Effector CD8-positive, alpha-beta T cell (primary cell): ENCODE measurements around the gene SRPK2.
"Not testable (repeated sequence)": the region's sequence is repeated elsewhere in the genome, so short reads cannot be mapped to it uniquely, and the experiment has no call there.

Experiments used
- DNase-seq: peaks from one replicate; lab custom pipeline; 2025; lab: John Stamatoyannopoulos, UW

The SRPK2 gene

DNA sequence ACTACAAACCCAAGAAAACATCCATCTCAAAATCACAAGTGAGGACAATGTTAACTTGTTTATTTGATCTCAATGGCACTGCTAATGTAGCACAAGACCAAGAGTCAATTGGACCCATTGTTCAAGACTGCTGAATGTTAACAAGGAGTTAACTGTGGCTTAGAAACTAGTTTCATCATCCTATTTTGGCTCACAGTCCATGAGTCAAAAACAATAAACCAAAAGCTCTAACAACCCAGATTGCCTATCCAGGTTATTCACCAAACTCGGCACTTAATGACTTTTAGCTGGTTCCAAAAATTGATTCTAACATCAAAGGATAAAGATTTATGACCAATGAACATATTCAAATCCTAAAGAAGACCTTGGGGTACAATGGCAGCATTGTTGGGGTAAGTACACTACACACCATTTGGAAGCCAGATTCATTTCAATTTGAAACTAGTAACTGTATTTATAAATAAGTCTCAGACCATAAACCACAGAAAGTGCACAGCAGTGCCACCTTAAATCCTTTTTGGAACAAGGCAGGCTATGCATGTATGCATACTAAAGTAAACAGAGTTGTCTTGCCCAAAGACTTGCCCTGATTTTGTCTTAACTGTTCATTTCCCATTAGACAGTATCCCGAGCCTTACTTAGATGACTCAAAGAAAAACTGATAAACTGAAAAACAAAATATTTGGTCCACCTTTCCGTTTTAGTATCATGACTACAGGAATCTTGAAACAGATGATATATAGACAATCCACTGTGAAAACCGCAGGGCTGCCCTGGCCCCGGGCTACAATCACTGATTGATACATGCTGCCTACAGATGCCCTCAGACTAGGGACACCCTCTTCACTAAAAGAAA, 84.5 kb downstream of the SRPK2 start:
- DNase-seq = no peak

DNA sequence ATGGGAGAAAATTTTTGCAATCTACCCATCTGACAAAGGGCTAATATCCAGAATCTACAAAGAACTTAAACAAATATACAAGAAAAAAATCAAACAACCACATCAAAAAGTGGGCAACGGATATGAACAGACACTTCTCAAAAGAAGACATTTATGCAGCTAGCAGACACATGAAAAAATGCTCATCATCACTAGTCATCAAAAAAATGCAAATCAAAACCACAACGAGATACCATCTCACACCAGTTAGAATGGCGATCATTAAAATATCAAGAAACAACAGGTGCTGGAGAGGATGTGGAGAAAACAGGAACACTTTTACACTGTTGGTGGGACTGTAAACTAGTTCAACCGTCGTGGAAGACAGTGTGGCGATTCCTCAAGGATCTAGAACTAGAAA, 88.1 kb downstream of the SRPK2 start:
- not testable (repeated sequence) for DNase-seq

DNA sequence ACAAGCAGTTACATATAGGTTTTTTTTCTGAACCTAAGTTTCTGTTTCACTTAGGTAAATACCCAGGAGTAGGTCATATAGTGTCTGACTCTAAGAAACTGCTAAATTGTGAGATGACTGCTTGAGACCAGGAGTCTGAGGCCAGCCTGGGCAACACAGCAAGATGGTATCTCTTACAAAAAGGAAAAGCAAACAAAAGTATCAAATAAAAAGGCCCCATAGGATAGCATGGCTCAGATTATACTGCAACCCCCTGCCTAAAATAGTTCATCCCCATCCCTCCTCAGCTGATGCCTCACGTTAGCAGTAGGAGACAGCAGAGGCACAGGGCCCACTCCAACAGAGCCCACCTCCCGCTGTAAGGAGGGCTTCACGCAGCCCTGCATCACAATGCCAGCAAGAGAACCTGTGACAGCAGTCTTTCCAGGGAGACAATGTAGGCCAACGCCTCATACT, 90.3 kb downstream of the SRPK2 start:
- DNase-seq = no peak

DNA sequence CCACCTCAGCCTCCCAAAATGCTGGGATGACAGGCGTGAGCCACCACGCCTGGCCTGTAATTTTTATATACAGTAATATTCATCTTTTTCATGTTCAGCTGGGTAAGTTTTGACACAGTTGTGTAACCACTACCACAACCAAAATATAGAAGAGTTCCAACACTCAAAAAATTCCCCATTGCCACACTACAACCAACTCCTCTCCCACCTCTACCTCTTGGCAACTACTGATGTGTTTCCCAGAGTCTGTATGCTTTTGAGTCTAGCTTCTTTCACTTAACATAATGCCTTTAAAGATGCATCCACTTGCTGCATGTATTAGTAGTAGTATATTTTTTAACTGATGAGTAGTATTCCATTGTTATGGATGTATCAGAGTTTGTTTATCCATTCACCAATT, 90.7 kb downstream of the SRPK2 start:
- DNase-seq = no peak

DNA sequence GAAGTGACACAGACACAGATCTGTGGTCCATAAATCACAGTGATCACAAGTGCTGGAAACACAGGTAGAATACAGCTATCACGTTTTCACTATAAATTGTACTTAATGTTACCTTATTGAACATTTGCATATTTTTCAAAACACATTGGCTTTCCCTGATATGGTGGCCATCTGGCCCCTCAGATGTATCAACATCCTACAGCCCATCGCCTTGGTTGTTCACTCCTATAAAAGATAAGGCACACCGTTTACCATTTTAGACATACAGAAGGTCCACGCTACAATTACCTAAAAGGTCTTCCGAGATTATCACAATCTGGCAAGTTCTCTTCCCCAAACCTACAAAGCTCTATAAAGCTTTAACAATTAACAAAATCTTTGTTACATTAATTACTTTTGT, 91.4 kb downstream of the SRPK2 start:
- no peak for DNase-seq

DNA sequence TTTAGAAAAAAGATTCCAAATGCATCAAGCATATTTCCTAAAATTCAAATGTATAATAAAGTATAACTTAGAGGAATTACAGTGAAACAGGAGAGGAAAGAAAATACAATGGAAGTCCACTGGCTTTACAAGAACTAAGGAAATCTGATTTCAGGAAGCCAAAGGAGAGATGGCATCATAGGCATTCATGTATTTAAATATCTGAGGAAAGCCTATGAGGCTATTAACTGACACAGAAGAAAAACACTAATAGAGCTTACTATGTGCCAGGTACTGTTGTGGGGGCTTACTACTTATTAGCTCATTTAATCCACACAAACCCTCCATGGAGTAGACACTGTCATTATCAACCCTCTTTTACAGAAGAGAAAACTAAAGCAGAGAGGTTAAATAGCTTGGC, 92.2 kb downstream of the SRPK2 start:
- no peak for DNase-seq

DNA sequence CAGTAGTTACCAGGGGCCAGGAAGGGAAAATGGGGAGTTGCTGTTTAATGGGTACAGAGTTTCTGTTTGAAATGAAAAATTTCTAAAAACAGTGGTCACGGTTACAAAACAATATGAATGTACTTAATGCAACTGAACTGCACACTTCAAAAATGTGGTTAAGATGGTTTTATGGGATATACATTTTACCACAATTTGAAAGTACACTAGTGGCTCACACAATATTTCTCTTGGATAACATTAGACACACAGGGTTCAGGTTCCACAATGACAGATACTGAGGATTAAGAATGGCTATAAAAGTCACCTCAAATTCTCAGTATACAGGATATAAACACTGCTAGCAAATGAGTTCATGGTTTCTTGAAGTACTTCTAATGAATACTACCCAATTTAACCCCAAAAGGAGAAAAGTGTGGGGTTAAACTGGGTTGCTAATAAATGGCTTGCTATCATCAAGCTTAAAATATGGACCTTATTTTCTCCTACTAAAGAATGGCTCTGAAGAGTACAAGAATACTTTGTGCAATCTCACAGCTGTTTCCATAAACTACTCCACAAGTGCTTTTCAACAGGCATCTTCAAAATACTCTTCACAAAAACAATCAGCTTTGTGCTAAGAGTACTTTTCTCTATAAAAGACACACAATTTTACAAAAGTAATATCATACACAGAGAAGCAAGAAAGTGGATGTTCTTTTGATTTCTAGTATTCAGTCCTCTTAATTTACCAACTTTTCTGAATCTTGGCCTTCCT, 92.9 kb downstream of the SRPK2 start:
- no peak for DNase-seq

DNA sequence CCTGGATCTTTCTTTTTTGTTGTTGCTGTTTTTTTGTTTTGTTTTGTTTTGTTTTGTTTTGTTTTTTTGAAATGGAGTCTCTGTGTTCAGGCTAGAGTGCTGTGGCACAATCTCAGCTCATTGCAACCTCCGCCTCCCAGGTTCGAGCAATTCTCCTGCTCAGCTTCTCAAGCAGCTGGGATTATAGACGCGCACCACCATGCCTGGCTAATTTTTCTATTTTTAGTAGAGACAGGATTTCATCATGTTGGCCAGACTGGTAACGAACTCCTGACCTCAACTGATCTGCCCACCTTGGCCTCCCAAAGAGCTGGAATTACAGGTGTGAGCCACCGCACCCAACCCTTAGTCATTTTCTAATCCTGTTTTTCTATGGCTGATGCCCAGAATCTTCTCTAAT, 94.2 kb downstream of the SRPK2 start:
- not testable (repeated sequence) for DNase-seq

DNA sequence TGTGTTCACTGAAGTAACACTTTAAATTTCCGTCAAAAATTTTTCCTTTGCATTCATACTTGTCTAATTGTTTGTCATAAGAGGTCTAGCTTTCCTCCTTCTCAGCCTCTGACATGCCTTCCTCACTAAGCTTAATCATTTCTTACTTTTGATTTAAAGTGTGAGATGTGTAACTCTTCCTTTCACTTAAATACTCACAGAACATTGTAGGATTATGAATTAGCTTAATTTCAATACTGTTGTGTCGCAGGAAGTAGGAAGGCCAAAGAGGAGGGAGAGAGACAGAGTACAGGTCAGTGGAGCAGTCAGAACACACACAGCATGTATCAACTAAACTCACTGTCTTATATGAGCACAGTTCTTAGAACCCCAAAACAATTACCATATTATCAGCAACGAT, 99.0 kb downstream of the SRPK2 start:
- DNase-seq = no peak

DNA sequence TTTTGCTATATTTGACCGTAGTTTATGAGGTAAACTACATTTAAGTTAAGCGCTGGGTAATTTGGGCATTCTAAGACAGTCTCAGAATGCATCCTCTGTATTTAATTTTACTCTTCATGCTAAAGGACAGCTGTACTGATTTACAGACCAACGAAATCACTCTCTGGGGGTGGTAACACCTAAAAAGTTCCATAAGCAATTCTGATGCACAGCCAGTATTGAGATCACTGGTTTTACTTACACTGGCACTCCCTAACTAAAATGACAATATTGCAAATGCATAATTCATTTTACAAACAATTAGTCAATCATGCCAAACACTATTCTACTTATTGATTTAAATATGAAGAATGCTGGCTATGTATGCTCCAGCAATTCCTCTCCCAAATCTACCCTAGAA, 102.3 kb downstream of the SRPK2 start:
- no peak for DNase-seq

DNA sequence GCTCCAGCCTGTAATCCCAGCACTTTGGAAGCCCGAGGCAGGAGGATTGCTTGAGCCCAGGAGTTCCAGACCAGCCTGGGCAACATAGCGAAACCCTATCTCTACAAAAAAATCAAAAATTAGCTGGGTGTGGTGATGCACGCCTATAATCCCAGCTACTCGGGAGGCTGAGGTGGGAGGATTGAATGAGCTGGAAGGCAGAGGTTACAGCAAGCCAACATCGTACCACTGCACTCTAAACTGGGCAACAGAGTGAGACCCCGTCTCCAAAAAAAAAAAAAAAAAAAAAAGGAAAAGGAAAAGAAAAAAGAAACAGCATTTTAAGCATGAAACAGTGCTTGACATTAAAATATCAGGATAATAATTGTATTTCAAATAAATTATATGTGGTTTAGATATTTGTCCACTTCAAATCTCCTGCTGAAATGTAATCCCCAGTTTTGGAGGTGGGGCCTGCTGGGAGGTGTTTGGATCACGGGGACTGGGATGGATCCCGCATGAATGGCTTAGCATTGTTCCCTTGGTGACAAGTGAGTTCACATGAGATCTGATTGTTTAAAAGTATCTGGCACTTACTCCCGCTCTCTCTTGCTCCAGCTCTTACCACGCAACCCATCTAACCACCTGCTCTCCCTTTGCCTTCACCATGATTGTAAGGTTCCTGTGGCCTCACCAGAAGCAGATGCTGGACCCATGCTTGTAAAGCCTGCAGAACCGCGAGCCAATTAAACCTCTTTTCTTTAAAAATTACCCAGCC, 103.4 kb downstream of the SRPK2 start:
- no peak for DNase-seq

DNA sequence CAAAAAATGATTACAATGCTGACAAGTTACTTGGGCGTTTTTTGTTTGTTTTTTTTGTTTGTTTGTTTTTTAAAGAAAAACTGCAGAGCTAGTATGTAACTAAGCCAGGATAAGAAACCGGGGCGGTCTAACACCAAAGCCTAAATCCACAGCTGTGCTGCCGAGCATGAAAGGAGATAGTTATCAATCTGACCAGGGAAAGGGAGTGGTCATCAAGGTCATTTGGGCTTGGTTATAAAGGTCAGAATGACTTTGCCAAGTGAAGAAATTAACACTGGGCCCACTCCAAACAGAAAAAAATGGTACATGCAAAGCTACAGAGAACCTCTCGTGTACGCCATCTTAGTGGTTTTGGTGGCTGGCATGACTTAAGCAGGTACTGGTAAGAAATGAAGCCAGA, 104.7 kb downstream of the SRPK2 start:
- DNase-seq = no peak

DNA sequence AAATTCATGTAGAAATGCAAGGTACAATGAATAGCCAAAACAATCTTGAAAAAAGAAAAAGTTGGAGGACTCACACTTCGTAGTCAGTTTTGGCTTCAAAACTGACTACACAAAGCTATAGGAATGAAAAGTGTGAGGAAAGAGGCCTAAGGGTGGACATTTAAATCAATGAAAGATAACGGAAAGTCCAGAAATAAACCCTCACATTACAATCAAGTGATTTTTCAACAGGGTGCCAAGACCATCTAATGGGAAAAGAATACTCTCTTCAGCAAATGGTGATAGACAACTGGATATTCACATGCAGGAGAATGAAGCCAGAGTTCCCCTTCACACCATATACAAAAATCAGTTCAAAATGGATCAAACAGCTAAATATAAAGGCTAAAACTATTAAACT, 106.8 kb downstream of the SRPK2 start:
- DNase-seq = no peak

DNA sequence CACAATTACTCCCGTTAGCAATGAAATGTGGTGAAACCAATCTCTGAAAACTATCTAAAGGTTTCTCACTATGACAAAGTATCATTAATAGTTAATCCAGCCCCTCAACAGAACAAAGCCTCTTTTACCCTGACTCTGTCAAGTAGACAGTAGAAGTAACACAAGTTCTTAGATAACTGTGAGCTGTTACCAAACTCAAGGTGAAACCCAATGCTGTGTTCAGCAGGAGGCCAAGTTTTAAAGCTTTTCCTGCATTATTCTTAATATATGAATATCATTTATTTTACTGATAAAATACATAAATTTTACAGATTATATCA, 109.1 kb downstream of the SRPK2 start:
- no peak for DNase-seq

DNA sequence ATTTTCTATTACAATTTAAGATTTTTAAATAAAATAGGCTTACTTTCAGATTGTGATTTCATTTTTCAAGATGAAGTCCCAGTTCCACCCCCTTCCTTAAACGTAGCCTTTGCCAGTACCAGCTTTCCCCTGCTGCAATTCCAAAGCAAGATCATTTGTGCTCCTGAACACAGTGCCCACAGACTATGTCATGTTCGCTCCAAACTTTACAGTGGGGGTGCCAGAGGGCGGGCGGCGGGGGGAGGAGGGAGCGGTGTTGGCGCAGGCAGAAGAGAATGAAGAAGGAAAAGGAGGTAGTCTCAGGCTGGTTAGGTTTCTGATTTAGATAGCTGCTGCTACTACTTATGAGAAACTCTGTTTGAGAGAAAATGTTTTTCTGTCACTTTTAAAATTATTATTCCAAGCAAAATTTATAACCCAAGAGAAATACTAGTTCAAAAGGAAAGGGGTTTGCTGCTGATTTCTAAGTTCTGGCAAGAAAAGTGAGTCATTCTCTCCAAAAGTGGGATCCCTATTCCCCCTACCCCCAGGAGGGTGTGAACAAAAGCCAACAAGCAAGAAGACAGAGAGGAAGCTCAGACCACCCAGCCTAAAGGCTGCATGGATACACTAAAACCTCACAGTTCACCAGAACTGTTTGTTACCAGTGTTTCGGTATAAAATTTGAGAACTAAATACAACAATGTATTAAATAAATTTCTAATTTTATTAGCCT, 109.6 kb downstream of the SRPK2 start:
- no peak for DNase-seq

DNA sequence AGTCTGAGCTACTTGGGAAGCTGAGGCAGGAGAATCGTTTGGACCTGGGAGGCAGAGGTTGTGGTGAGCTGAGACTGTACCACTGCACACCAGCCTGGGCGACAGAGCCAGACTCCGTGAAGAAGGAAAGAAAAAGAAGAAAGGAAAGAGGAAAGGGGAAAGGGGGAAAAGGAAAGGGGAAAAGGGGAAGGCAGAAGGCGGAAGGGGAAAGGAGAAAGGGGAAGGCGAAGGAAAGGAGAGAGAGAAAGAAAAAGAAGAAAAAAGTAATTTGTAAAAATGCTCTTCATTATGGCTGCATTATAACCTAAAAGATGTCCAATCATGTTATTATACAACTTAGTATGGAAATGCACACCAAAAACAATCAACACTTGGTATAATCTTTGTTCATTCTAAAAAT, 110.2 kb downstream of the SRPK2 start:
- no peak for DNase-seq

DNA sequence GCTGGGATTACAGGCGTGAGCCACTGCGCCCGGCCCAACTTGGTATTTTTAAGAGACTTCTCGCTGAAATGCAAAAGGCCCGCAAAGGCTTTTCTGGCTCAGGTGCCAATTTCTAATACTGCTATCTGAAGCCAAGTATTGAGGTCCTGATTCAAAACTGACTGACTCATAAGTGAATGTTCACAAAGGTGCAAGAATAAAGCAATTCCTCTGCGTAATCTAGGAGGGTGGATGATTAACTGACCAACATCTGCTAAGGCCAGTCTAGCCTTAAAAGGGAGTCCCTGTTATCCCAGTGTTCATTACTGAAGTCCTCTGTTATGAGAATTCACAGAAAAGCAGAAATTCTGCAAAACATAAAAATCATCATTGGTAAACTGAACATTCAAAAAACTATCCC, 111.4 kb downstream of the SRPK2 start:
- DNase-seq = no peak

DNA sequence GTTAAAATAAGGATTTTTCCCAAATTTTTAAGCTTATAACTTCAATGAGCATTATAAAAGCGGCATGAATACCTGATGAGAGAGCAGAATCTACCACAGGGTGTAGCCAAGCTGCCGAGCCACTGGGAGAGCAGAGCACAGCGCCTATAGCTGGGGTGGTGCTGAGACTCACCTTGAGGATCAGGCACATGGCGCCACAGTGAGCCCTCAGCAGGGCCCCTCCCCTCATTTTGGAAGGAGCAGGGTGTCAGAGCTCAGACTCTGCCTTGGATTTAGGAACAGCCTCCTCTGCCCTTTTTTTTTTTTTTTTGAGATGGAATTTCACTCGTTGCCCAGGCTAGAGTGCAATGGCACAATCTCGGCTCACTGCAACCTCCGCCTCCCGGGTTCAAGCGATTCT, 118.6 kb downstream of the SRPK2 start:
- no peak for DNase-seq

DNA sequence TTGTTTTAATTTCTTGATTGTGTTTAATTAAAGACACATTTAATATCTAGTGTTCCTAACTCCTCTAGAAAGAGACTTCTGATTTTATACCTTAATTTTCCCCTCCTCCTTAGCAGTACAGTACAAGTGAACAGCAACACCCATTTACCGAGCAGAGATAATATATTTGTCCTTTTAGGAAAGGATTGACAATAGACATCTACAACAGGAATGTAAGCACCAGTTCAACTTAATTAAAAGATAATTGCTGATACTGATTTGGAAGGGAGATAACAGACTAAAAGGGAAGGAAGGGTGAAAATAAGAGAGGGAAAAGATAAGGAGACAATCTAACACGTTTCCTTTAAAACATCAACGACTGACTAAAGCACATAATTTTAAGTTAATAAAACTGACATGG, 119.3 kb downstream of the SRPK2 start:
- no peak for DNase-seq

DNA sequence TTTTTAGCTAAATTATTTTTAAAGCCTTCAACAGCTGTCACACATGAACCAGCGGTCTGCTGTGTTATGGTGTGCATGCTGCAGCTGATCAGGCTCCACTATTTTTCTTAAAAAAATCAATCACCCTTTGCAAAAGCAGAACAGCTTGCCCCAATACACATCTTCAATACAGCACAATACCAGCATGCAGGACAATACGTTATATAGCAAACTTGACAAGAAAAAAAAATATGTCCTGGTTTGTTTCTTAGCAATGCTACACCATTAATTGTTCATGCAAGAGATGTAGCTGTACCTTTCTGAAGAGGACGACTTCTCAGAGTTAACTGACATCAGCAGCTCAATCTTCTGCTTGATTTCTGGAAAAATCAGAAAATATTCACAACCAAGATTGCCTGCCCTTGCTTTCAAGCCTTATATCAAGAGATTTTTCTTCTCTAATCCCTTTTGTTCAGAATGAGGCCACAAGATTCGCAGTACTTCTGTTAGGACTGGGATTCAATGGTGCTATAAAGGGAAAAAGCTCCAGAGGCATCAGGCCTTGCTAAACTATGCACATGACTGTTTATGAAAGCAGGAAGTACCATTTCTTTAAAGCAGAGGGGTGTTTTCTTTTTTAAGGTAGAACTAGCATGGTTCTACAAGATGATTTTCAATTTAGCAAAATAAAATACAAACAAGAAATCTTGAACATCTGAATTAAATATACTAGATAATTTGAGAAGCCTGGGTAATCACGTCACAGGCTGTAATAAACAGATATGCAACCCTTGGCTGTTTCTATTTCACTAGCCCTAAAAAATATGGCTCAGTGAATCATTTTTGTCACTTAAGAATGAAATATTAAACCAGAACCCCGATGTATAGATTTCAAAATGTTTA, 120.0 kb downstream of the SRPK2 start:
- DNase-seq = no peak

DNA sequence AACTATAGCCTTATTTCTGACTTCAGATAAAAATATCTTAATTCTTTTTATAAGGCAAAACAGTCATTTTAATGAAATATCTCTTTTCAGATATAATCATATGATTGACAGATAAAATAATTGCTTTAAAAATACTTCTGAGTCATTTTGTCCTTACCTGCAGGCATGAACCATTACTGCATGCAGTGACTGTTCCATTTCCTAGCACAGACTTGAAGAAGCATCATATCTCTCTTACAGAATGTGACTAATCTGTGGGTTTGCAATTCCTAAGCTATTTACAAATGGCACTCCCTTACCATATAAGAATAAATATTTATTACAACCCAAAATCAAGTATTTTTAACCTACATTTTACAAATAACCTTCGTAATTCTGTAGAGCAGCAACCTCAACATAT, 120.7 kb downstream of the SRPK2 start:
- no peak for DNase-seq
